Left lung (tissue), 10 donors: ENCODE measurements around the gene MTX1. TPM values are rescaled to one million over a fixed set of nuclear protein-coding genes. Genes with fewer than 3 reads are reported as not detected.

ENCODE experiments used
- ATAC-seq: fragments of 200-7000 bp; cut with Tn5 transposase; one replicate; pipeline ENCODE4 v1.9.1; 2020; ENCODE audit warnings: moderate library complexity
- DNase-seq, 4 donors: peaks; one replicate each; pipeline ENCODE4 v3.0.0-alpha.2; 2013 to 2020
- H3K27ac ChIP-seq, 2 donors: fragments of 200-600 bp; sonication (generic) in 1 of 2; one replicate each; pipeline versions ENCODE4 v1.5.0 to v1.8.0; 2020 to 2021
- H3K27me3 ChIP-seq, 2 donors: fragments of 200-600 bp; sonication (generic) in 1 of 2; one replicate each; pipeline versions ENCODE4 v1.5.0 to v1.8.0; 2020 to 2021
- H3K36me3 ChIP-seq, 2 donors: fragments of 200-600 bp; sonication (generic) in 1 of 2; one replicate each; pipeline versions ENCODE4 v1.5.0 to v1.8.0; 2020 to 2021
- H3K4me1 ChIP-seq, 2 donors: fragments of 200-600 bp; one replicate each; pipeline ENCODE4 v1.8.0; 2021
- H3K4me3 ChIP-seq, 2 donors: fragments of 200-600 bp; sonication (generic) in 1 of 2; one replicate each; pipeline versions ENCODE4 v1.5.0 to v1.8.0; 2020 to 2021; ENCODE audit warnings: mild to moderate bottlenecking in 1 of 2
- H3K9me3 ChIP-seq, 2 donors: fragments of 200-600 bp; sonication (generic) in 1 of 2; one replicate each; pipeline versions ENCODE4 v1.5.0 to v1.8.0; 2020 to 2021
- CTCF ChIP-seq, 2 donors: fragments of 200-600 bp; sonication (generic) in 1 of 2; IDR thresholded peaks; one replicate each; pipeline versions ENCODE4 v1.5.0 to v1.8.0; 2021; ENCODE audit warnings: antibody characterized with exemption in 2 of 2
- intact Hi-C, 2 donors: fragments of 100-400 bp; cut with DNase I; formaldehyde crosslinking; loops; one replicate each; pipeline versions ENCODE4 v1.11.2 to v1.14.2; 2022
- polyA plus RNA-seq, 6 donors: library from polyadenylated mRNA; unstranded; fragments of 120-200 nt; gene quantifications; one replicate each; pipeline ENCODE4 v1.2.1, GENCODE V29; 2013; ENCODE audit not compliant: insufficient read length in 6 of 6
- total RNA-seq, 2 donors: library from RNA; stranded (reverse); fragmentation: NEBNext Ultra II Directional; extraction: Animal tissue kit (Norgen Biotek cat#: 25700); gene quantifications; one replicate each; pipeline ENCODE4 v1.2.1, GENCODE V29; 2021
- donor health status: DM: no; HTN: yes; CAD: no.
- donor health status: DM: no; HTN: no; CAD: no.

Gene MTX1
- total and polyA plus RNA-seq, 8 donors, result 28.6 to 45.5 (median 31.1) TPM

DNA sequence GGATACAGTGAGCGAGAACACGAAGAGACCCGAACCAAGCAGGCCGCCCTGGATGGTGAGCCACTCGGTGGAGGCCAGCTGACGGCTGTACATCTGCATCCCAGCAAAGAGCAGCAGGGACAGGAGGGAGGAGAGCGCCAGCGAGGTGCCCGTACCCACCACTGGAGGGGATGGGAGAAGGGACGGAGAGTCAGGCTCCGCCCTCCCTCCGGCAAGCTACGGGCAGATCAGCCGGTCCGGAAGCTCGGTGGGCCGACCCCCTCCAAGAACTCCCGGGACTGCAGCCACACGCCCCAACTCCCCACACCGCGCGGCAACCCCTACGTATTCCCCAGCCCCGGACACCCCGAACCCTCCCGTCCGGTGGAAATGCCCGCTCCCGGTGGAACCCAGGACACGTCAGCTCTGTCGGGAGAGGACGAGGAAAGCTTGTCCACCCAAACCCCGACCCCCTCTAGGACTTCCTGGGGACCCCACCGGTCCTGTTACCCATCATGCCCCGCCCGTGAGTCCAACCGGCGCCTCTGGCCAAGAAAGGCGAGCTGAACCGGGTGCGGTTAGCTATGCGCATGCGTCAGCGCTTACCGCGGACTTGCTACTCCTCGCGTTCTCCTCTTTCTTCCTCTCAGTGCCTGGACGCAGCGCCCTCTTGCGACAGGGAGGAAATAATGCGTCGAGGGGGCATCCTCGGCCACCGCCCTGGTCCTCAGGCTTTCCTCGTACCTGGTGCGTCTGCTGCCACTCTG lies 35.6 kb upstream of the MTX1 start, which contains the start of gene KRTCAP2:
TSS of gene KRTCAP2 (minus strand) at position 573 of the 746 bp plus-strand sequence. CDS start at position 493, 80 bp downstream.
- Histone ChIP-seq H3K36me3 (peaks cover 0 to 23% of the 10 kb centered on the region in 2 donors), H3K9me3 (no peaks in the 10 kb centered on the region), H3K27ac (peak within 1 kb of the TSS; percentile 83 to 91), H3K27me3 (peaks cover 0 to 19% of the 10 kb centered on the region in 2 donors), H3K4me3 (peak within 1 kb of the TSS; percentile 78 to 80), H3K4me1 (peaks cover 11 to 56% of the 10 kb centered on the region in 2 donors)
- intact Hi-C loops, result no loop called here
- peak; percentile 89 to 94 for TF ChIP-seq CTCF (IDR thresholded peaks at IDR 0.05)
- DNase-seq (peak; percentile 90 to 99 (median 97)), ATAC-seq (peak; percentile 78)

GRCh38 chr1:155173478-155174323 lies 34.8 kb upstream of the MTX1 start, which contains the start of gene TRIM46:
TSS of gene TRIM46 (plus strand) at chr1:155173849. CDS start at chr1:155173967, 118 bp downstream.
- ATAC-seq (no peak), DNase-seq (peak in 1 of 4 donors; percentile 83)
- Histone ChIP-seq H3K9me3 (no peaks in the 10 kb centered on the region), H3K4me3 (peak within 1 kb of the TSS; percentile 78 to 80), H3K36me3 (peaks cover 0 to 23% of the 10 kb centered on the region in 2 donors), H3K27ac (peak within 1 kb of the TSS; percentile 83 to 91), H3K27me3 (peaks cover 0 to 19% of the 10 kb centered on the region in 2 donors), H3K4me1 (peaks cover 11 to 60% of the 10 kb centered on the region in 2 donors)
- intact Hi-C loops, result no loop called here
- peak in 1 of 2 donors; percentile 5 for TF ChIP-seq CTCF (IDR thresholded peaks at IDR 0.05)

- Histone ChIP-seq H3K36me3 (peaks cover 0 to 14% of the 10 kb centered on the region in 2 donors), H3K27me3 (peaks cover 0 to 19% of the 10 kb centered on the region in 2 donors), H3K4me3 (peak overlapping the region in 1 of 2 donors; percentile 80), H3K9me3 (no peaks in the 10 kb centered on the region), H3K27ac (no peak overlapping the region), H3K4me1 (peaks cover 11 to 63% of the 10 kb centered on the region in 2 donors)
- DNase-seq (peak in 1 of 4 donors; percentile 77), ATAC-seq (no peak)
- intact Hi-C loops, result no loop called here
- no peak for TF ChIP-seq CTCF (IDR thresholded peaks at IDR 0.05)
These were observed 33.9 kb upstream of the MTX1 start for GRCh38 chr1:155174324-155175280.

- no peak for ATAC-seq
- Histone ChIP-seq H3K4me1 (peaks cover 11 to 63% of the 10 kb centered on the region in 2 donors), H3K27me3 (peaks cover 0 to 19% of the 10 kb centered on the region in 2 donors), H3K4me3 (no peak overlapping the region), H3K9me3 (no peaks in the 10 kb centered on the region), H3K27ac (no peak overlapping the region), H3K36me3 (peaks cover 0 to 7% of the 10 kb centered on the region in 2 donors)
- peak in 1 of 4 donors; percentile 79 for DNase-seq
- intact Hi-C loops, result no loop called here
- TF ChIP-seq CTCF (IDR thresholded peaks at IDR 0.05), result no peak
These were observed 33.1 kb upstream of the MTX1 start for GRCh38 chr1:155175281-155175926.
